Measurements from ENCODE around the gene IRAK1.

DNA sequence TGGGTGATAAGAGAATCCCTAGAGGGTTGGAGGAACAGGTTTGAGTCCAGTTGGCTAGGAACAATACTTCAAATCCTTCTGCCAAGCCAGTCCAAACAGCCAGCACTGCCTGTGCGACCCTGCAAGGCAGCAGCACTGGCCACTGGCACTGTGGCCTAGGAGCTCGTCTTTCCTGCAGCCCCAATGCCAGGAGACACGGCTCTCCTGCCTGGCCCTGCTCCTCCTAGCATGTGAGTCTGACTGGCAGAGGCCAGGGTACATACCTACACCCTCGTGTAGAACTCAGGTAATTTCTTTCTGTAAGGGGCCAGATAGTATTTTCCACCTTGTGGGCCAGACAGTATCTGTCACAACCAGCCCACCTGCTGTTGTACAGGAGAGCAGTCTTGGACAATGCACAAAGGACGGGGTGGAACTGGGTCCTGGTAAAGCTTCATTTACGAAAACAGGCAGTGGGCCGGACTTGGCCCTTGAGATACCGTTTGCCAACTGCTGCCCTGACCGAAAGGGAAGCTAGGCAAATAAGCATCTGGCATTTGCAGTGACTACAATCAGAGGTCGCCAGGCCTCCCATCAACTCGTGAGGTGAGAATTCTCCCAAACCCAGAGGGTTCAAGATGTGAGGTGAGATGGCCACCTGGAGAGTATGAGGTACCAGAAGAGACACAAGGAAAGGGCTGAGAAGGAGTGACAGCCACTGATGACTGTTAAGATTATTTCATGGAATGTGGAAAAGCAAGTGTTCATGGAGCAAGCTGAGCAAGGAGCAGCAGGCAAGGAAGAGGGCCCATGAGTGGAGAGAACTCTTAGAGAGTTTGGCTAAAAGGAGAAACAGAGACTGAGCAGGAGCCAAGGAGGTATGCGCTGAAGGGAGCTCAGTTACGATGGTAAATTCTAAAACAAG lies 29.8 kb upstream of the IRAK1 start:
- TF ChIP-seq, protein P1, sequence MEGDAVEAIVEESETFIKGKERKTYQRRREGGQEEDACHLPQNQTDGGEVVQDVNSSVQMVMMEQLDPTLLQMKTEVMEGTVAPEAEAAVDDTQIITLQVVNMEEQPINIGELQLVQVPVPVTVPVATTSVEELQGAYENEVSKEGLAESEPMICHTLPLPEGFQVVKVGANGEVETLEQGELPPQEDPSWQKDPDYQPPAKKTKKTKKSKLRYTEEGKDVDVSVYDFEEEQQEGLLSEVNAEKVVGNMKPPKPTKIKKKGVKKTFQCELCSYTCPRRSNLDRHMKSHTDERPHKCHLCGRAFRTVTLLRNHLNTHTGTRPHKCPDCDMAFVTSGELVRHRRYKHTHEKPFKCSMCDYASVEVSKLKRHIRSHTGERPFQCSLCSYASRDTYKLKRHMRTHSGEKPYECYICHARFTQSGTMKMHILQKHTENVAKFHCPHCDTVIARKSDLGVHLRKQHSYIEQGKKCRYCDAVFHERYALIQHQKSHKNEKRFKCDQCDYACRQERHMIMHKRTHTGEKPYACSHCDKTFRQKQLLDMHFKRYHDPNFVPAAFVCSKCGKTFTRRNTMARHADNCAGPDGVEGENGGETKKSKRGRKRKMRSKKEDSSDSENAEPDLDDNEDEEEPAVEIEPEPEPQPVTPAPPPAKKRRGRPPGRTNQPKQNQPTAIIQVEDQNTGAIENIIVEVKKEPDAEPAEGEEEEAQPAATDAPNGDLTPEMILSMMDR (IDR thresholded peaks at IDR 0.05), result no peak
- TF ChIP-seq POLR2AphosphoS5 (IDR thresholded peaks at IDR 0.05; ENCODE audit: low read depth, low read length) (no peak), SIN3A (IDR thresholded peaks at IDR 0.05; ENCODE audit: borderline replicate concordance, insufficient read depth, low read depth, low read length) (no peak), TCF7L2 (IDR thresholded peaks at IDR 0.05; ENCODE audit: low read depth, low read length) (no peak)

All from Panc1 (cell line).